ENCODE data around the gene NT5M. TPM values are rescaled to one million over a fixed set of nuclear protein-coding genes. Genes with fewer than 3 reads are reported as not detected.

The NT5M gene
- polyA plus RNA-seq, 3 donors, result 0.23 to 0.57 (median 0.25) TPM

DNA sequence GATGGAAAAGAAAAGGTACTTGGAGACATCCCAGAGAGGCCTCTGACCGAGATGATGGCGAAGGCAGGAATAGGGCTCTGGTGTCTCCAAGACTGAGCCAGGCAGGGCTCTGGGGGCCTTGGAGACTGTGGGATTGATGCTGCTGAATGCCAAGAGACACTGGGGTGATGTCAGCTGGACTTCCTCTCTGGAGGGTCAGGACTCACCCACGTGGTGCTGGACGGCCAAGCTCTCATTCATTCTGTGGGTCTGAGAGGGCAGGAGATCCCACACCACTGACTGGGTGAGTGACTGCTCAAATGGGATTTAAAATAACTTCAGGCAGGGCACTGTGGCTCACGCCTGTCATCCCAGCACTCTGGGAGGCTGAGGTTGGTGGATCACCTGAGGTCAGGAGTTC is 64.8 kb downstream of the NT5M start:
- no peak for DNase-seq
- Histone ChIP-seq H3K79me2 (ENCODE audit: insufficient read depth, low read length) (no peaks in the 10 kb centered on the region), H3K27me3 (ENCODE audit: control insufficient read depth in 2 of 2, insufficient read depth in 2 of 2, low read length in 2 of 2) (no peaks in the 10 kb centered on the region), H3K4me3 (replicated peaks in 1 of 3; ENCODE audit: low read depth in 2 of 3, low read length in 3 of 3) (no peak overlapping the region), H3K9me3 (replicated peaks in 1 of 2; ENCODE audit: control insufficient read depth in 1 of 2, insufficient read depth in 1 of 2, low read length in 2 of 2) (peaks cover 0 to 8% of the 10 kb centered on the region in 2 donors), H3K4me1 (ENCODE audit: control insufficient read depth in 1 of 2, insufficient read depth in 2 of 2, low read length in 2 of 2) (no peaks in the 10 kb centered on the region), H3K9ac (ENCODE audit: insufficient read depth, low read length, poor library complexity, severe bottlenecking) (no peak overlapping the region), H3K27ac (ENCODE audit: low read depth in 1 of 2, low read length in 2 of 2) (no peak overlapping the region), H3K4me2 (replicated peaks; ENCODE audit: extremely low read depth, low read length, poor library complexity, severe bottlenecking) (no peak overlapping the region), H4K20me1 (ENCODE audit: insufficient read depth, low read length) (no peaks in the 10 kb centered on the region), H3K36me3 (replicated peaks in 1 of 2; ENCODE audit: control insufficient read depth in 1 of 2, insufficient read depth in 2 of 2, low read length in 2 of 2) (no peaks in the 10 kb centered on the region), H2AFZ (ENCODE audit: insufficient read depth, low read depth, low read length, poor library complexity, severe bottlenecking) (no peak overlapping the region)
- Mint-ChIP-seq H3K9me3 (peaks cover 0 to 10% (median 9%) of the 10 kb centered on the region in 7 donors), H3K4me3 (no peak overlapping the region), H3K36me3 (no peaks in the 10 kb centered on the region), H3K27me3 (ENCODE audit: low read depth in 3 of 3) (peaks cover 0 to 11% (median 4%) of the 10 kb centered on the region in 3 donors), H3K27ac (no peak overlapping the region), H3K4me1 (no peaks in the 10 kb centered on the region)
- intact Hi-C loops (cut with micrococcal nuclease), result no loop called here
- TF ChIP-seq, protein P1, sequence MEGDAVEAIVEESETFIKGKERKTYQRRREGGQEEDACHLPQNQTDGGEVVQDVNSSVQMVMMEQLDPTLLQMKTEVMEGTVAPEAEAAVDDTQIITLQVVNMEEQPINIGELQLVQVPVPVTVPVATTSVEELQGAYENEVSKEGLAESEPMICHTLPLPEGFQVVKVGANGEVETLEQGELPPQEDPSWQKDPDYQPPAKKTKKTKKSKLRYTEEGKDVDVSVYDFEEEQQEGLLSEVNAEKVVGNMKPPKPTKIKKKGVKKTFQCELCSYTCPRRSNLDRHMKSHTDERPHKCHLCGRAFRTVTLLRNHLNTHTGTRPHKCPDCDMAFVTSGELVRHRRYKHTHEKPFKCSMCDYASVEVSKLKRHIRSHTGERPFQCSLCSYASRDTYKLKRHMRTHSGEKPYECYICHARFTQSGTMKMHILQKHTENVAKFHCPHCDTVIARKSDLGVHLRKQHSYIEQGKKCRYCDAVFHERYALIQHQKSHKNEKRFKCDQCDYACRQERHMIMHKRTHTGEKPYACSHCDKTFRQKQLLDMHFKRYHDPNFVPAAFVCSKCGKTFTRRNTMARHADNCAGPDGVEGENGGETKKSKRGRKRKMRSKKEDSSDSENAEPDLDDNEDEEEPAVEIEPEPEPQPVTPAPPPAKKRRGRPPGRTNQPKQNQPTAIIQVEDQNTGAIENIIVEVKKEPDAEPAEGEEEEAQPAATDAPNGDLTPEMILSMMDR (IDR thresholded peaks at IDR 0.05), result no peak
- WGBS (ENCODE audit: insufficient coverage), result 89% methylated on average over 4 of the region's 5 CpGs

DNA sequence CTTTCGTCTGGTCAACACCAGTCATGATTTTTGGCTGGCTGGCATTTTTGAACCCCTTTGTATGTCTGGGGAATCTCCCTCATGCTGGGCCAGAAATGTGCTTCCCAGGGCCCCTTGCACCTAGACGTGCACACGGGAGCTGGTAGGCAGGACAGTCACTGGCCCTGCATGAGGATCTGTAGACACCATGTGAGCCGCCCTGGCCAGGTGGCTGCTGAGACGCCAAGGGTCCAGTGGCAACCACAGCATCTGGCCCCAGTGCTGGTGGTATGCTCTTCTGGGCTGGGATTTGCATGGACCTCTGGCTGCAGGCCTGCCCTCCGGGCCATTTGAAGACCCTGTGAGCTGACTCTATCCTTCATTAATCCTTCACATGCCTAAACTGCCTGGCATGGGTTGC is 67.5 kb downstream of the NT5M start:
- intact Hi-C loops (cut with micrococcal nuclease), result no loop called here
- H2AFZ ChIP-seq (ENCODE audit: insufficient read depth, low read depth, low read length, poor library complexity, severe bottlenecking), result no peak overlapping the region
- H3K27ac Mint-ChIP-seq, result no peak overlapping the region
- H3K9me3 ChIP-seq (replicated peaks in 1 of 2; ENCODE audit: control insufficient read depth in 1 of 2, insufficient read depth in 1 of 2, low read length in 2 of 2), result peaks cover 0 to 4% of the 10 kb centered on the region in 2 donors
- H3K4me1 ChIP-seq (ENCODE audit: control insufficient read depth in 1 of 2, insufficient read depth in 2 of 2, low read length in 2 of 2), result no peaks in the 10 kb centered on the region
- no peak overlapping the region for H3K4me3 ChIP-seq (replicated peaks in 1 of 3; ENCODE audit: low read depth in 2 of 3, low read length in 3 of 3)
- H3K9ac ChIP-seq (ENCODE audit: insufficient read depth, low read length, poor library complexity, severe bottlenecking), result no peak overlapping the region
- no peaks in the 10 kb centered on the region for H3K27me3 ChIP-seq (ENCODE audit: control insufficient read depth in 2 of 2, insufficient read depth in 2 of 2, low read length in 2 of 2)
- no peaks in the 10 kb centered on the region for H3K4me1 Mint-ChIP-seq
- no peak overlapping the region for H3K4me3 Mint-ChIP-seq
- H3K36me3 Mint-ChIP-seq, result no peaks in the 10 kb centered on the region
- H3K36me3 ChIP-seq (replicated peaks in 1 of 2; ENCODE audit: control insufficient read depth in 1 of 2, insufficient read depth in 2 of 2, low read length in 2 of 2), result no peaks in the 10 kb centered on the region
- TF ChIP-seq, protein P1 (IDR thresholded peaks at IDR 0.05), result no peak
- DNase-seq, result no peak
- no peak overlapping the region for H3K27ac ChIP-seq (ENCODE audit: low read depth in 1 of 2, low read length in 2 of 2)
- peaks cover 0 to 7% (median 4%) of the 10 kb centered on the region in 7 donors for H3K9me3 Mint-ChIP-seq
- peaks cover 0 to 7% (median 0%) of the 10 kb centered on the region in 3 donors for H3K27me3 Mint-ChIP-seq (ENCODE audit: low read depth in 3 of 3)
- H3K4me2 ChIP-seq (replicated peaks; ENCODE audit: extremely low read depth, low read length, poor library complexity, severe bottlenecking), result no peak overlapping the region
- H3K79me2 ChIP-seq (ENCODE audit: insufficient read depth, low read length), result no peaks in the 10 kb centered on the region
- 98% methylated on average over 6 of the region's 6 CpGs for WGBS (ENCODE audit: insufficient coverage)
- H4K20me1 ChIP-seq (ENCODE audit: insufficient read depth, low read length), result no peaks in the 10 kb centered on the region
